CD8-positive, alpha-beta memory T cell (primary cell): ENCODE data around the gene TAB2. TPM values are rescaled to one million over a fixed set of nuclear protein-coding genes. Genes with fewer than 3 reads are reported as not detected.

Experiments
- CTCF ChIA-PET: fragments of 350-600 bp; sonication (Branson Sonifier 250); formaldehyde crosslinking; loops from one replicate; lab custom pipeline; 2021; ENCODE audit warnings: antibody characterized with exemption; lab: Charles Lee
- POLR2A ChIA-PET: fragments of 350-600 bp; sonication (Branson Sonifier 250); formaldehyde crosslinking; loops from one replicate; lab custom pipeline; 2021; ENCODE audit warnings: antibody characterized with exemption; lab: Charles Lee
- DNase-seq, 5 donors: peaks; one replicate each; pipeline versions ENCODE4 v3.0.0 to v3.0.0-alpha.2; 2020 to 2022; ENCODE audit warnings: mixed read lengths in 1 of 5
- H3K27ac ChIP-seq: one replicate; pipeline ENCODE4 v1.7.0; 2013; ENCODE audit warnings: low read depth, mild to moderate bottlenecking, low read length, moderate library complexity
- H3K27me3 ChIP-seq: 2 replicates; pipeline ENCODE4 v1.7.0; 2013; ENCODE audit warnings: low read length, mild to moderate bottlenecking; ENCODE audit not compliant: insufficient read depth, poor library complexity, severe bottlenecking
- H3K36me3 ChIP-seq: 2 replicates; pipeline ENCODE4 v1.7.0; 2013; ENCODE audit warnings: mild to moderate bottlenecking, low read length, moderate library complexity; ENCODE audit not compliant: insufficient read depth
- H3K4me1 ChIP-seq: 2 replicates; pipeline ENCODE4 v1.7.0; 2013; ENCODE audit warnings: mild to moderate bottlenecking, low read length, moderate library complexity; ENCODE audit not compliant: insufficient read depth
- H3K4me3 ChIP-seq: 2 replicates; pipeline ENCODE4 v1.7.0; 2013; ENCODE audit warnings: mild to moderate bottlenecking, low read length
- H3K9me3 ChIP-seq: 2 replicates; pipeline ENCODE4 v1.7.0; 2013; ENCODE audit warnings: mild to moderate bottlenecking, low read length
- H3K27ac Mint-ChIP-seq, 8 donors: one replicate each; pipeline ENCODE4 v1.8.0; 2020 to 2021; ENCODE audit warnings: mixed read lengths in 8 of 8, mild to moderate bottlenecking in 6 of 8, inconsistent platforms in 3 of 8, moderate library complexity in 3 of 8
- H3K27me3 Mint-ChIP-seq, 2 donors: one replicate each; pipeline ENCODE4 v1.8.0; 2020 to 2021; ENCODE audit warnings: mixed read lengths in 2 of 2, mild to moderate bottlenecking in 1 of 2, moderate library complexity in 1 of 2
- H3K36me3 Mint-ChIP-seq, 3 donors: one replicate each; pipeline ENCODE4 v1.8.0; 2020 to 2021; ENCODE audit warnings: mixed read lengths in 3 of 3, inconsistent platforms in 1 of 3, mild to moderate bottlenecking in 1 of 3
- H3K4me1 Mint-ChIP-seq, 3 donors: one replicate each; pipeline ENCODE4 v1.8.0; 2020 to 2021; ENCODE audit warnings: mixed read lengths in 3 of 3, inconsistent platforms in 1 of 3, mild to moderate bottlenecking in 1 of 3
- H3K4me3 Mint-ChIP-seq, 7 donors: one replicate each; pipeline ENCODE4 v1.8.0; 2020 to 2021; ENCODE audit warnings: mixed read lengths in 7 of 7, mild to moderate bottlenecking in 6 of 7, moderate library complexity in 4 of 7, inconsistent platforms in 2 of 7
- H3K9me3 Mint-ChIP-seq, 5 donors: one replicate each; pipeline ENCODE4 v1.8.0; 2020 to 2022; ENCODE audit warnings: mixed read lengths in 5 of 5, mild to moderate bottlenecking in 3 of 5, moderate library complexity in 2 of 5, inconsistent platforms in 1 of 5
- polyA plus RNA-seq: library from polyadenylated mRNA; unstranded; fragments of 300-500 nt; fragmentation: Illumina TruSeq; gene quantifications from one replicate; pipeline ENCODE4 v1.2.3, GENCODE V29; 2021
- total RNA-seq, 2 experiments: library from RNA; stranded (reverse); gene quantifications; one replicate each; pipeline ENCODE4 v1.2.3, GENCODE V29; 2021

Gene TAB2
- total and polyA plus RNA-seq, 3 experiments from 2014 or later: 16.6 to 109 (median 103) TPM

GRCh38 chr6:149334682-149335160 is 17.2 kb downstream of the TAB2 start:
- CTCF ChIA-PET: no interaction called here
- peak overlapping the region in 3 of 7 donors; percentile 1 to 71 (median 7) for H3K4me3 Mint-ChIP-seq

GRCh38 chr6:149335924-149336608 is 18.6 kb downstream of the TAB2 start:
- Histone ChIP-seq H3K9me3 (no peaks in the 10 kb centered on the region), H3K4me3 (no peak overlapping the region)

More at GRCh38 chr6:149334682-149335160, 17.2 kb downstream of the TAB2 start:
- H3K4me3 ChIP-seq: no peak overlapping the region
- no peaks in the 10 kb centered on the region for H3K27me3 ChIP-seq
- H3K9me3 ChIP-seq: no peaks in the 10 kb centered on the region
- H3K36me3 ChIP-seq: no peaks in the 10 kb centered on the region
- peaks cover 81 to 97% (median 95%) of the 10 kb centered on the region in 3 donors for H3K4me1 Mint-ChIP-seq
- no peak for DNase-seq
- POLR2A ChIA-PET: no interaction called here
- peaks cover 0 to 7% (median 2%) of the 10 kb centered on the region in 3 donors for H3K36me3 Mint-ChIP-seq
- H3K27ac Mint-ChIP-seq: peak overlapping the region in 4 of 8 donors; percentile 24 to 52 (median 46)
- H3K9me3 Mint-ChIP-seq: no peaks in the 10 kb centered on the region
- H3K4me1 ChIP-seq: peaks cover 77% of the 10 kb centered on the region
- no peaks in the 10 kb centered on the region for H3K27me3 Mint-ChIP-seq
- no peak overlapping the region for H3K27ac ChIP-seq

GRCh38 chr6:149336609-149336928 is 19.1 kb downstream of the TAB2 start:
- H3K4me1 ChIP-seq: peaks cover 67% of the 10 kb centered on the region
- DNase-seq: no peak
- ChIA-PET POLR2A (interaction anchor here (0.5 kb wide), 1 partner anchor 148 kb away, joined by 3 read pairs; the partner anchor contains the start of gene ZC3H12D), CTCF (interaction anchor here (0.9 kb wide), 1 partner anchor 95 kb away, joined by 3 read pairs; no protein-coding TSS in a partner anchor)
- Mint-ChIP-seq H3K27ac (peak overlapping the region in 7 of 8 donors; percentile 1 to 64 (median 38)), H3K9me3 (no peaks in the 10 kb centered on the region), H3K4me1 (peaks cover 80 to 96% (median 95%) of the 10 kb centered on the region in 3 donors), H3K27me3 (no peaks in the 10 kb centered on the region), H3K36me3 (peaks cover 0 to 7% (median 2%) of the 10 kb centered on the region in 3 donors), H3K4me3 (peak overlapping the region; percentile 17 to 74 (median 47))
- no peak overlapping the region for H3K4me3 ChIP-seq
- H3K27ac ChIP-seq: no peak overlapping the region
- H3K9me3 ChIP-seq: no peaks in the 10 kb centered on the region
- H3K27me3 ChIP-seq: no peaks in the 10 kb centered on the region
- H3K36me3 ChIP-seq: no peaks in the 10 kb centered on the region

More at GRCh38 chr6:149335924-149336608, 18.6 kb downstream of the TAB2 start:
- no peaks in the 10 kb centered on the region for H3K9me3 Mint-ChIP-seq
- peaks cover 68% of the 10 kb centered on the region for H3K4me1 ChIP-seq
- peak overlapping the region; percentile 17 to 74 (median 47) for H3K4me3 Mint-ChIP-seq
- no peak for DNase-seq
- peak overlapping the region in 7 of 8 donors; percentile 1 to 64 (median 38) for H3K27ac Mint-ChIP-seq
- ChIA-PET POLR2A (no interaction called here), CTCF (interaction anchor here (0.9 kb wide), 1 partner anchor 96 kb away, joined by 3 read pairs; no protein-coding TSS in a partner anchor)
- peaks cover 0 to 7% (median 2%) of the 10 kb centered on the region in 3 donors for H3K36me3 Mint-ChIP-seq
- H3K27ac ChIP-seq: no peak overlapping the region
- H3K36me3 ChIP-seq: no peaks in the 10 kb centered on the region
- peaks cover 81 to 96% (median 95%) of the 10 kb centered on the region in 3 donors for H3K4me1 Mint-ChIP-seq
- no peaks in the 10 kb centered on the region for H3K27me3 ChIP-seq
- H3K27me3 Mint-ChIP-seq: no peaks in the 10 kb centered on the region

GRCh38 chr6:149337320-149337719 is 19.8 kb downstream of the TAB2 start:
- H3K36me3 ChIP-seq: no peaks in the 10 kb centered on the region
- Mint-ChIP-seq H3K4me1 (peaks cover 80 to 96% (median 95%) of the 10 kb centered on the region in 3 donors), H3K9me3 (no peaks in the 10 kb centered on the region), H3K4me3 (peak overlapping the region in 2 of 7 donors; percentile 0 to 37), H3K36me3 (peaks cover 0 to 7% (median 2%) of the 10 kb centered on the region in 3 donors), H3K27me3 (no peaks in the 10 kb centered on the region), H3K27ac (peak overlapping the region in 3 of 8 donors; percentile 0 to 44 (median 1))
- H3K27me3 ChIP-seq: no peaks in the 10 kb centered on the region
- no peak overlapping the region for H3K27ac ChIP-seq
- no peak for DNase-seq
- POLR2A ChIA-PET: interaction anchor here (0.5 kb wide), 1 partner anchor 147 kb away, joined by 3 read pairs; the partner anchor contains the start of gene ZC3H12D
- CTCF ChIA-PET: interaction anchor here (1.5 kb wide), 1 partner anchor 48 kb away, joined by 3 read pairs; no protein-coding TSS in a partner anchor
- peaks cover 67% of the 10 kb centered on the region for H3K4me1 ChIP-seq
- no peak overlapping the region for H3K4me3 ChIP-seq
- no peaks in the 10 kb centered on the region for H3K9me3 ChIP-seq

GRCh38 chr6:149340200-149340599 is 22.7 kb downstream of the TAB2 start:
- H3K9me3 Mint-ChIP-seq: no peaks in the 10 kb centered on the region
- Histone ChIP-seq H3K27me3 (no peaks in the 10 kb centered on the region), H3K36me3 (no peaks in the 10 kb centered on the region), H3K4me3 (no peak overlapping the region), H3K4me1 (peaks cover 62% of the 10 kb centered on the region), H3K9me3 (no peaks in the 10 kb centered on the region), H3K27ac (no peak overlapping the region)
- H3K36me3 Mint-ChIP-seq: peaks cover 0 to 23% (median 2%) of the 10 kb centered on the region in 3 donors
- CTCF ChIA-PET: interaction anchor here (1.2 kb wide), 1 partner anchor 294 kb away, joined by 3 read pairs; no protein-coding TSS in a partner anchor
- peak overlapping the region in 5 of 7 donors; percentile 7 to 52 (median 37) for H3K4me3 Mint-ChIP-seq
- DNase-seq: no peak
- no peaks in the 10 kb centered on the region for H3K27me3 Mint-ChIP-seq
- POLR2A ChIA-PET: no interaction called here
- peak overlapping the region in 2 of 8 donors; percentile 30 to 57 for H3K27ac Mint-ChIP-seq
- peaks cover 76 to 95% (median 94%) of the 10 kb centered on the region in 3 donors for H3K4me1 Mint-ChIP-seq

- H3K4me1 Mint-ChIP-seq: peaks cover 74 to 90% (median 89%) of the 10 kb centered on the region in 3 donors
- H3K27ac Mint-ChIP-seq: peak overlapping the region in 7 of 8 donors; percentile 21 to 81 (median 36)
- no peaks in the 10 kb centered on the region for H3K27me3 Mint-ChIP-seq
- Histone ChIP-seq H3K4me1 (peaks cover 48% of the 10 kb centered on the region), H3K27ac (no peak overlapping the region), H3K27me3 (no peaks in the 10 kb centered on the region), H3K4me3 (no peak overlapping the region), H3K36me3 (no peaks in the 10 kb centered on the region), H3K9me3 (no peaks in the 10 kb centered on the region)
- peak overlapping the region in 3 of 7 donors; percentile 21 to 39 (median 34) for H3K4me3 Mint-ChIP-seq
- ChIA-PET POLR2A (no interaction called here), CTCF (no interaction called here)
- no peaks in the 10 kb centered on the region for H3K9me3 Mint-ChIP-seq
- H3K36me3 Mint-ChIP-seq: peaks cover 0 to 32% (median 4%) of the 10 kb centered on the region in 3 donors
- DNase-seq: no peak
These were observed 25.0 kb downstream of the TAB2 start for GRCh38 chr6:149342525-149342924.

- H3K9me3 ChIP-seq: no peaks in the 10 kb centered on the region
- POLR2A ChIA-PET: no interaction called here
- CTCF ChIA-PET: no interaction called here
- Mint-ChIP-seq H3K27ac (peak overlapping the region in 1 of 8 donors; percentile 48), H3K4me1 (peaks cover 70 to 87% (median 86%) of the 10 kb centered on the region in 3 donors), H3K9me3 (no peaks in the 10 kb centered on the region), H3K4me3 (no peak overlapping the region), H3K27me3 (no peaks in the 10 kb centered on the region), H3K36me3 (peaks cover 0 to 35% (median 5%) of the 10 kb centered on the region in 3 donors)
- no peak overlapping the region for H3K4me3 ChIP-seq
- H3K36me3 ChIP-seq: no peaks in the 10 kb centered on the region
- DNase-seq: no peak
- peaks cover 42% of the 10 kb centered on the region for H3K4me1 ChIP-seq
- no peak overlapping the region for H3K27ac ChIP-seq
- H3K27me3 ChIP-seq: no peaks in the 10 kb centered on the region
These were observed 26.0 kb downstream of the TAB2 start for GRCh38 chr6:149343501-149343900.
